GM21447 (cell line): ENCODE results near the gene CRABP1.
"Not testable (repeated sequence)": the region's sequence is repeated elsewhere in the genome, so short reads cannot be mapped to it uniquely, and the experiment has no call there.

Experiments
- ATAC-seq: cut with Tn5 transposase; IDR thresholded peaks from one replicate; pipeline ENCODE4 v1.9.1; 2021; ENCODE audit not compliant: unreplicated experiment

Gene CRABP1

GRCh38 chr15:78369161-78369560 is 29.0 kb downstream of the CRABP1 start:
- ATAC-seq: no peak

- ATAC-seq: no peak
These were observed 29.9 kb downstream of the CRABP1 start for GRCh38 chr15:78370013-78370412.

GRCh38 chr15:78372880-78373279 is 32.7 kb downstream of the CRABP1 start:
- ATAC-seq: no peak

DNA sequence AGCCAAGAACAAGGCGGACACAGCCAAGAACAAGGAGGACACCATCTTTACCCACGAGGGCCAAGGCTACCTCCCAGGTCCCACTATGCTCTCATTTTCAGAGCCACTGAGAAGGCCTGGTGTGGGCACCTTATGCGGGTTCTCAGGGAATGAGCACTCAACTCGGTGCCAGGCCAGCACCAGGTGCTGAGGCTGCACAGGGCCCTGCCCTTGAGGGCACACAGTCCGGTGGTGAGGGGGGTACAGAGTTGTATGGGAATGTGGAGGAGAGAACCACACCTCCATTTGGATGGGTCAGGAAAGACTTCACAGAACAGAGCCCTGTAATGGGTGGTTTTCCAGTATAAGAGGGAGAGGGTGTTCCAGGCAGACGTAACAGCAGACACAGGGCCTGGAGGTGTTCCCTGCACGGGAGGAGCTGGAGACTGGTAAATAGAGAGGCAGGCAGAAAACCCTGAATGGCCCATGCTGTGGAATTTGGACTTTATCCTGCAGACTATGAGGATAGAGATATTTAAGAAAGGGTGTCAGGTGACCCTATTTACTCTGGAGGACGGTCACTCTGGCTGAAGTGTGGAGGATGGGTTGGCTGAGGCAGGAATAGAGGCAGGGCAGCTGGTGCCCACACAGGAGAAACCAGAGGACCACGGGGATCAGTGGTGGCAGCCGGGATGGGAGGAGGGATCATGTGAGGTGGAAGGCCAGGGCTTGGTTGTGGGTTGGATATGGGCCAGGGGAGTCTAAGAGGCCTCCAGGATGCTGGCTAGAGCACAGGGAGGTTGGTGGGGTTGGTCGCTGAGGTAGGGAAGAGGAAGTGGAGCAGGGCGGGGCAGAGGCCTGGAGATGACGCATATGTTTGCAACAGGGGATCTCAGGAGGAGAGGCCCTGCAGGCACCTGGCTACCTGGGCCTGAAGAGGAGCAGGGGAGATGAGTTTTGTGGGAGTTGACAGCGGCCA is 34.6 kb downstream of the CRABP1 start:
- no peak for ATAC-seq

DNA sequence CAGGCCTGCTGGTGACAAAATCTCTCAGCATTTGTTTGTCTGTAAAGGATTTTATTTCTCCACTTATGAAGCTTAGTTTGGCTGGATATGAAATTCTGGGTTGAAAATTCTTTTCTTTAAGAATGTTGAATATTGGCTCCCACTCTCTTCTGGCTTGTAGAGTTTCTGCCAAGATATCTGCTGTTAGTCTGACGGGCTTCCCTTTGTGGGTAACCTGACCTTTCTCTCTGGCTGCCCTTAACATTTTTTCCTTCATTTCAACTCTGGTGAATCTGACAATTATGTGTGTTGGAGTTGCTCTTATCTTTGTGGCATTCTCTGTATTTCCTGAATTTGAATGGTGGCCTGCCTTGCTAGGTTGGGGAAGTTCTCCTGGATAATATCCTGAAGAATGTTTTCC is 40.0 kb downstream of the CRABP1 start:
- ATAC-seq: not testable (repeated sequence)

DNA sequence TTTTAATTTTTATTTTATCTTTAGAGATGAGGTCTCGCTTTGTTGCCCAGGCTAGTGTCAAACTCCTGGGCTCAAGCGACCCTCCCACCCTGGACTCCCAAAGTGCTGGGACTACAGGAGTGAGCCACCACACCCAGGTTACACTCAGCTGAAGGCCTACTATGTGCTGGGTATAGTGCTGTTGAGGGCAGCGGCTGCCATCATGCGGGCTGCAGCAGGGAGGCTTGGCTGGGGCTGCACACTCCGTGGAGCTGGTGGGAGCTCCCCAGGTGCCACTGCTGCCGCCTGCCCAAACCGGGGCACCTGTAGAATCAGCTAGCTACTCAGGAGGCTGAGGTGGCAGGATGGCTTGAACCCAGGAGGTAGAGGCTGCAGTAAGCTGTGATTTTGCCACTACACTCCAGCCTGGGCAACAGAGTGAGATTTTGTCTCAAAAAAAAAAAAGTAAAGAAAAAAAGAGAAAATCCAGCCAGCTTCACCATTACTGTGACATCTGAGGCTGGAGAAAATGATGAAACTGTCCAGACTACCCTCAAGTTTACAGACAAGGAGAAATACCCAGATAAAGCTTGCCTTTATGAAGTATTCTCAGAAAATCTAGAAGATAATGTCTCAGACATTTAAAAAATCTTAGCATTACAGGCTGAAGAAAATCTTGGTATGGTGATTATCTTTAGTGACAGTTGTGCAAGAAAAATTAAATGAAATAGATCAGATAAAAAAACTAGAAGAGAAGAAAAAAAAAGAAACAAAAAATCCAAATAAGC is 42.1 kb downstream of the CRABP1 start:
- no peak for ATAC-seq

DNA sequence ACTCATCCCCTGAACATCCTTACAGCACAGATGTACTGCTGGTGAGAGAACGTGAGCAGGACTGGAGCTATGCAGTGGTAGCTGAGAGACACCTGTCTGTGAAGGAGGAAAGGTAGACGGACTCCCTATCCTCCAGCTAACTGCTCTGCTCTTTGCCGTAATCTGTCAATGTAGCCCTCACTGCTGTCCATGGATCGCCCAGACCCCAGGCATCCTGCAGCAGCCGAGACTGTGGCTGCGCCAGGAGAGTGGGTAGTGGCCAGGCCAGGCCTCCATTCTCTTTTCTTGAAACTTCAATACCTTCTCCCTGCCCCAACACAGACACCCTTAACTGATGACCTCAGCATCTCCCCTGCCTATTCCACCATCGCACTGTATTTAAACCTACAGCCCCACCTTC is 44.5 kb downstream of the CRABP1 start:
- no peak for ATAC-seq

DNA sequence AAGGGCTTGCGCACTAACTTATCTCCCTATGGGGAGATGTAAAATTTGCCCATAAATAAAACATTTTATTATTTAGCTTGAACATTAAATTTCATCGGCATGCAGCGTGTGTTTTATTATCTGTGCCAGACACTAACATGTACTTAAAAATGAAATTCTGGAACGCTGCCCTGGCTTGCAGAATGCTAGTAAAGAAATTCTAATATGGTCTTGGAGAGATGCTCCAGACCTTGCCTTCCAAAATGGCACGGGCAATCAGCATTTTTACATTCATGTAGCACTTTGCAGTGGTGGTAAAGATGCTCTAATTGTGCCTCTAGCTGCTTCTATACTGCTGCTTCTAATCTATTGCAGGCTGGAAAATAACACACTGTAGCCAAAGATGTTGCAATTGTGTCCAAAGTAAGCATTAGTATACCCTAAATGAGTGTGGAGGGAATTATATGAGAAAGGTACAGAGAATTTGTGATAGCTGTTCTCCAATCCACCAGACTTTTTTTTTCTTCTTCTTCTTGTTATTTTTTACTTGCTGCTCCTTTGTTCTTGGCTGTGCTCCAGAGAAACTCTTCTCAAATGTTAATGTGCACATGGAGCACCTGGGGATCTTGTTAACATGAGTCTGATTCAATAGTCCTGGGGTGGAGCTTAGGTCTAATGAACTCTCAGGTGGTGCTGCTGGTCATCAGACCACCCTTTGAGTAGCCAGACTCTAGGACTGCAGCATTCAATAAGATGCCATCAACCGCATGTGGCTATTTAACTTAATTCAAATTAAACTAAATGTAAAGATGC is 47.3 kb downstream of the CRABP1 start:
- ATAC-seq: no peak

DNA sequence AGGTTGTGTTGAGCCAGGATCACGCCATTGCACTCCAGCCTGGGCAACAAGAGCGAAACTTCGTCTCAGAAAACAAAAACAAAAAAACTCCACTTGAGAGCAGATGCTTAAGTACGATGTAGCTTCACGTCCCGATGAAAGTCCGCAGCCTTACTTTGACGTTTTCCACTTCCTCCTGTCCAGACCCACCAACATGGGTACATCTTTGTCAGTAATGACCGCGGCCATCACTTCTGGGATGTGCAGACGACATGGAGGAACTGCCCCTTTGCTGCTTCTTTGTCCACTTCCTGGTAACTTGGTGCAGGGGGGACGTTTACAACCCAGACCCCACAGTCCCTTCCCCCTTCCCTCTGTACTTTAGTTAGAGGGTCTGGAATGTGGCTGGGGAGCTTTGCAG is 48.7 kb downstream of the CRABP1 start:
- no peak for ATAC-seq

DNA sequence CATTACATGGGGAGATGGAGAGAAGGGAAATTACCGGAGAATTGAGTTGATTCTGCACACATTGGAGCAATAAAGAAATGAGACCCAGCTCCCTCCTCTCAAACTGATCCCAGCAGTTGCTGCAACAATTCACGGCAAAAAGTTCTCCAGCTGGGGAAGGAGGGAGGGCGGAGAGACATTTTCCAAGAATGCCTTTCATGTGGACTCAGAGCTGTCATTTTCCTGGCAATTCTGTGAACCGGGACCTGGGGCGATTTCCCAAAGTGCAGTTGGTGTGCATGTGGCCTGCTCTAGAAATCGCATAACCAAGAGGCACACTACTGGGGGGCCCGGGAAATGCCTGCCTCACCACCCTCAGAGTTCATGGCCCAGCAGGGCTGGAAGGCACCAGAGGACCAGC is 49.2 kb downstream of the CRABP1 start:
- no peak for ATAC-seq

- no peak for ATAC-seq
These were observed 49.6 kb downstream of the CRABP1 start for GRCh38 chr15:78389738-78390137.

- no peak for ATAC-seq
These were observed 50.1 kb downstream of the CRABP1 start for GRCh38 chr15:78390242-78390641.

- no peak for ATAC-seq
These were observed 50.7 kb downstream of the CRABP1 start for GRCh38 chr15:78390826-78391225.

- ATAC-seq: no peak
These were observed 51.6 kb downstream of the CRABP1 start for GRCh38 chr15:78391781-78392180.

GRCh38 chr15:78392430-78392829 is 52.3 kb downstream of the CRABP1 start:
- no peak for ATAC-seq

- ATAC-seq: no peak
These were observed 53.0 kb downstream of the CRABP1 start for GRCh38 chr15:78393137-78393536.

DNA sequence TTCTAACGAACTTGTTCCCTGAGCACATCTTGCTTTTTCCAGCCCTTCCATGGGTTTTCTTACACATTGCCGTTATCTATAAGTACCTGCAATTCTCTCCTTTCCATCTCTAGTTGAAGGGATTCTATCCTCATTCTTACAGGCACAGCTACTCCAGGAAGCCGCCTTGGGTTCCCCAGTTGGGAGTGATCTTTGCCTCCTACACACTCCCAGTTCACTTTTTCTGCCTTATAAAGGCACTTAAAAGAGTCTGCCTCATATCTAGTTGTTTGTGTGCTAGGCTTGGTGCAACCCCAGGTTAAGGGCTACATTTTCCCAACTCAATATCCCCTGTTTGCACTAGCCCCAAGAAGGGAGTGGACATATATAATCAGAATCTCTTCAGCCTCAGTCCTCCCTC is 53.9 kb downstream of the CRABP1 start:
- ATAC-seq: no peak

- no peak for ATAC-seq
These were observed 54.9 kb downstream of the CRABP1 start for GRCh38 chr15:78394981-78395616.

- no peak for ATAC-seq
These were observed 56.1 kb downstream of the CRABP1 start for GRCh38 chr15:78396186-78396814.

- no peak for ATAC-seq
These were observed 56.8 kb downstream of the CRABP1 start for GRCh38 chr15:78396976-78397375.
